ENCODE measurements around the gene SIGLEC11. TPM values are rescaled to one million over a fixed set of nuclear protein-coding genes. Genes with fewer than 3 reads are reported as not detected.
A peak's percentile ranks its signal among the peaks of the same experiment; 100 is the strongest.

Gene SIGLEC11
- total RNA-seq, 2 donors from 2014 or later, result not detected

- H3K9me3 ChIP-seq (ENCODE audit: control insufficient read depth, low read length), result no peaks in the 10 kb centered on the region
- H3K4me1 ChIP-seq (ENCODE audit: control insufficient read depth, insufficient read depth, low read length), result peaks cover 7% of the 10 kb centered on the region
- no peak overlapping the region for H3K27ac Mint-ChIP-seq
- H3K27me3 ChIP-seq (ENCODE audit: control insufficient read depth, insufficient read depth, low read length, poor library complexity, severe bottlenecking), result no peaks in the 10 kb centered on the region
- H3K27ac ChIP-seq (ENCODE audit: low read depth, low read length), result no peak overlapping the region
- H3K36me3 Mint-ChIP-seq (ENCODE audit: low read depth), result peaks cover 39% of the 10 kb centered on the region
- no peak for TF ChIP-seq CTCF (conservative IDR thresholded peaks at IDR 0.05)
- WGBS, 2 experiments (ENCODE audit: insufficient coverage in 1 of 2, insufficient read length in 1 of 2), result 91 to 92% methylated on average over 7 of the region's 7 CpGs
- no peak overlapping the region for H3K4me3 Mint-ChIP-seq
- no peak overlapping the region for H3K9ac ChIP-seq (ENCODE audit: extremely low read depth, low read length, poor library complexity, severe bottlenecking)
- no peak for DNase-seq
- H3K4me3 ChIP-seq (ENCODE audit: low read length), result no peak overlapping the region
- no peaks in the 10 kb centered on the region for H3K27me3 Mint-ChIP-seq (ENCODE audit: insufficient read depth)
- H3K4me1 Mint-ChIP-seq, result peaks cover 10% of the 10 kb centered on the region
- H3K9me3 Mint-ChIP-seq, result no peaks in the 10 kb centered on the region
- peaks cover 34% of the 10 kb centered on the region for H3K36me3 ChIP-seq (ENCODE audit: control insufficient read depth, insufficient read depth, low read length)
These were observed 29.5 kb downstream of the SIGLEC11 start for GRCh38 chr19:49931293-49932040.

GRCh38 chr19:49930483-49931011, 30.4 kb downstream of the SIGLEC11 start:
- Mint-ChIP-seq H3K27me3 (ENCODE audit: insufficient read depth) (no peaks in the 10 kb centered on the region), H3K27ac (no peak overlapping the region), H3K36me3 (ENCODE audit: low read depth) (peaks cover 43% of the 10 kb centered on the region), H3K4me3 (peak overlapping the region; percentile 83), H3K9me3 (no peaks in the 10 kb centered on the region), H3K4me1 (peaks cover 10% of the 10 kb centered on the region)
- H3K27me3 ChIP-seq (ENCODE audit: control insufficient read depth, insufficient read depth, low read length, poor library complexity, severe bottlenecking), result no peaks in the 10 kb centered on the region
- no peak overlapping the region for H3K9ac ChIP-seq (ENCODE audit: extremely low read depth, low read length, poor library complexity, severe bottlenecking)
- WGBS, 2 experiments (ENCODE audit: insufficient coverage in 1 of 2, insufficient read length in 1 of 2), result 75 to 82% methylated on average over 9 to 15 of the region's 15 CpGs
- peak; percentile 76 for DNase-seq
- peak overlapping the region; percentile 100 for H3K4me3 ChIP-seq (ENCODE audit: low read length)
- TF ChIP-seq CTCF (conservative IDR thresholded peaks at IDR 0.05), result no peak
- peaks cover 7% of the 10 kb centered on the region for H3K4me1 ChIP-seq (ENCODE audit: control insufficient read depth, insufficient read depth, low read length)
- no peaks in the 10 kb centered on the region for H3K9me3 ChIP-seq (ENCODE audit: control insufficient read depth, low read length)
- H3K36me3 ChIP-seq (ENCODE audit: control insufficient read depth, insufficient read depth, low read length), result peaks cover 43% of the 10 kb centered on the region
- no peak overlapping the region for H3K27ac ChIP-seq (ENCODE audit: low read depth, low read length)

- no peaks in the 10 kb centered on the region for H3K27me3 Mint-ChIP-seq (ENCODE audit: insufficient read depth)
- no peaks in the 10 kb centered on the region for H3K9me3 Mint-ChIP-seq
- H3K36me3 Mint-ChIP-seq (ENCODE audit: low read depth), result peaks cover 47% of the 10 kb centered on the region
- Histone ChIP-seq H3K27ac (ENCODE audit: low read depth, low read length) (peak overlapping the region; percentile 96), H3K9me3 (ENCODE audit: control insufficient read depth, low read length) (no peaks in the 10 kb centered on the region), H3K9ac (ENCODE audit: extremely low read depth, low read length, poor library complexity, severe bottlenecking) (peak overlapping the region; percentile 95), H3K4me1 (ENCODE audit: control insufficient read depth, insufficient read depth, low read length) (peaks cover 7% of the 10 kb centered on the region), H3K4me3 (ENCODE audit: low read length) (peak overlapping the region; percentile 100), H3K36me3 (ENCODE audit: control insufficient read depth, insufficient read depth, low read length) (peaks cover 49% of the 10 kb centered on the region), H3K27me3 (ENCODE audit: control insufficient read depth, insufficient read depth, low read length, poor library complexity, severe bottlenecking) (no peaks in the 10 kb centered on the region)
- peak; percentile 99 for DNase-seq
- peak overlapping the region; percentile 83 for H3K4me3 Mint-ChIP-seq
- H3K27ac Mint-ChIP-seq, result peak overlapping the region; percentile 99
- peak; percentile 12 for TF ChIP-seq CTCF (conservative IDR thresholded peaks at IDR 0.05)
- H3K4me1 Mint-ChIP-seq, result peaks cover 10% of the 10 kb centered on the region
- WGBS, 2 experiments (ENCODE audit: insufficient coverage in 1 of 2, insufficient read length in 1 of 2), result 3 to 5% methylated on average over 34 to 43 of the region's 43 CpGs
These were observed 31.1 kb downstream of the SIGLEC11 start for GRCh38 chr19:49929611-49930482.
